SK-N-DZ (cell line): Measurements from ENCODE around the gene RFTN1.

Experiments
- DNase-seq: peaks from one replicate; pipeline ENCODE4 v3.0.0-alpha.2; 2015; ENCODE audit warnings: low spot score

Gene RFTN1

GRCh38 chr3:16361087-16361486 lies 152.4 kb downstream of the RFTN1 start:
- DNase-seq, result no peak

- no peak for DNase-seq
These were observed 154.2 kb downstream of the RFTN1 start for GRCh38 chr3:16359331-16359730.

- no peak for DNase-seq
These were observed 155.2 kb downstream of the RFTN1 start for GRCh38 chr3:16358336-16358735.

DNA sequence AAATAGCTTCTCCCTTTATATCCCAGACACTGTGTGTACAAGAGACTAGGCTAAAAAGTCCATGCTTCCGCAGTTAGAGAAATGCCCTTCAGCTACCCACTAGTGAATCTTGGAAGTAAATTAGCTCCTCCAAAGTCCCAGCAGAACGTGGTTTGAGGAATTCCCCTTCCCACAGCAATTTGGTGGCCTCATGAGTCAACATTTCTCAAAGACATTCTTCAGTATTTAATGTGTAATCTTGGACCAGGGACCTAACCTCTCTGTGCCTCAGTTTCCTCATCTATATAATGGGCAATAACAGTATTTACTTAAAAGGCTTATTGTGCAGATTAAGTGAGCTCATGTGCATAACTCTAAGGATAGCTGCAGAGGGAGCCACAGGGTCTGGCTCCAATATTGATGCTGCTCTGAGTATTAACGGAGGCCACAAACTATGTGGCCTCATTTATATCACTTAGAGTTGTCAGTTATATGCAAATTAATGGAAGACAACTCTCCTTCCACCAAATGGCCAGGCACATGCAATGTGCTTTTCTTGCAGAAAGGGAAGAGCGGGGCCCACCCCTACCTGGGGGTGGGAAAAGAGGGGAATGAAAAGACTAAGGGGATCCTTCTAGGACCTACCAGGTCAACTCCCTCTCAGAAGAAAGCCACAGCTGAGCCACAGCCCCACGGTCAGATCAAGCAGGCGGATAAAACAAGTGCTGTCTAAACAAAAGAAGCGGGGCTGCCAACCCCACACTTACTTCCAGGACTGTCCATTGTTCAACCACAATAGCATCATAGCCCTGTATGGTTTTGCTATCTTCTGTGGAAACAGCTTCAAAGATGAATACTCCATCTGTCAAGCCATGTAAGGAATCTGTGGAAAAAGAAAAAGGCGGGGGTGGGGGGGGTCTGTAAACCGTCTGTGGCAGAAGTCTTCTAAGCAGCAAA lies 156.0 kb downstream of the RFTN1 start:
- no peak for DNase-seq

DNA sequence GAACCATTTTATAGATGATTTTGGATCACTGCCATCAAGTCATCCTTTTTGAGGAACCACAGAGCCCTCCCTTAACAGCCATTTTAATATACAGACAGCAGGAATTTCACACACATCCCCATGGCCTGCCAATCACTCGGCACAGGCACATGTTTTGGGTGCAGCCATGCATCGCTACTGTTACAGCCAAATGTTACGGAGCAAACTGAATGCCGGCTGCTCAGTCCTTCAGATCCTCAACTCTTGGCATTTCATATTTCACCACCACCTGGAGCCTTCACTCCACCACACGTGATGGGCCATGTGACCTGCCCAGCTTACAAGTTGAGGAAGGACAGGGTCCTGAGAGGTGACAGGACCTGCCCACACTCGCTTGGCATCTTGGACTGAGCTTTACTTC lies 157.7 kb downstream of the RFTN1 start:
- no peak for DNase-seq

GRCh38 chr3:16354291-16354690 lies 159.2 kb downstream of the RFTN1 start:
- no peak for DNase-seq

DNA sequence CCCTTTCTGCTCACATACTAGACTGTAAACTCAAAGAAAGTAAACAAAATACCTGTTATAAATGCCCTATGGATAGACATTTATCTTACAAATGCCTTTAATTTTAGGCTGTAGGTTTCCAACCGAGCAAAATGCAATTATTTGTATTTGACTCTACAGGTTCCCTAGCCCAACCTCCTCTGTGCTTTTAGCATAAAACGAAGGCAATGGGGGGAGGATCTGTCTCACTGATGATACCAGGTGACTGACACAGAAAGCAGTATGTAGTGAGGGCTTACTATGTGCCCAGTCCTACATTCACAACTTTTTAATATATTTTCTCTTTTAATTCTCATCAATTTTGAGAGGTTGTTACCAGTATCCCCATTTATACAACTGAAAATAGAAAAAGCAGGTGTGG lies 161.1 kb downstream of the RFTN1 start:
- no peak for DNase-seq

GRCh38 chr3:16350597-16351318 lies 162.7 kb downstream of the RFTN1 start:
- no peak for DNase-seq

- no peak for DNase-seq
These were observed 163.4 kb downstream of the RFTN1 start for GRCh38 chr3:16349986-16350596.

DNA sequence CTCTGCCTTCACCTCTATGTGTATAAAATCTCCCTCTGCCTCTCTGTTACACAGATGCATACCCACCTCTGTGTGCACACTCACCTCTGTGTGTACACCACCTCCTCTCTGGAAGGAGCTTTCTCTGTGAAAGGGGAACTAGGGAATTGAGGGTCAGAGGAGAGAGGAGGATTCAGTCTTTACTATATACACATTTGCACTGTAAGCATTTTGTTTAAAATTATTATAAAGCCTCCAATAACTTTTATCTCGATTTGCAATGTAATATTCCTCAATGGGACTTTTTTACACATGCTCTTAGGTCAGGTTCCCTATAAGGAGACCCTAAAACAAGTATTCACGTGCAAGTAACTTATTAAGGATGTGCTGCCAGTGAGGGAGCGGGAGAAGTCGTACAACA lies 166.0 kb downstream of the RFTN1 start:
- no peak for DNase-seq

DNA sequence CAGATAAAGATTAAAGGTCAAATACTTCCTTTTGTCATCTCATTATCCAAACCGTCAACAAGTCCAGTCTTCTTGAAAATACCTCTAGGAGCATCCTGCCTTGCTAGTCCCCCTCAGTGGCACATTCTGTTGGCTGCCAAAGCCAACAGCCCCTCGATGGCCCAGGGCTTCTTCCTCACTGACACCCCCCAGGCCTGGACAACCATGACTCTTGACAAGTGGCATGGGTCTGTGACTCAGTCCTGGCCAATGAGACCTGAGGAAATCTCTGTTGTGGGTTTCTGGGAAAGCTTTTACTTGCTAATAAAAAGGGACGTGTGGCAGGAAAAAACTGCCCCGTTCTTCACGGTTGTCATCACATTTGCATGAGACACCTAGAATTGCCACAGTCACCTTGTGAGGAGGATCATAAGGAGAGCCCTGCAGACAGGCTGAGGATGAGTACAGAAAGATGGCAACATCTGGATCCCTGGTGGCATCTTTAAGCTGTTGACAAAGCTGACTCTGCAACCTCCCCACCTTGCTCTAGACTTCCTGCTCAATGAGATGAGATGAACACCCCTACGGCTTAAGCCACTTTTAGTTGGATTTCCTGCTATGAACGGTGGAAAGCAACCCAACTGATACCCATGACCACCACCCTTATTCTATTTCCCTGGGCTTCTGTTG lies 167.0 kb downstream of the RFTN1 start:
- no peak for DNase-seq

DNA sequence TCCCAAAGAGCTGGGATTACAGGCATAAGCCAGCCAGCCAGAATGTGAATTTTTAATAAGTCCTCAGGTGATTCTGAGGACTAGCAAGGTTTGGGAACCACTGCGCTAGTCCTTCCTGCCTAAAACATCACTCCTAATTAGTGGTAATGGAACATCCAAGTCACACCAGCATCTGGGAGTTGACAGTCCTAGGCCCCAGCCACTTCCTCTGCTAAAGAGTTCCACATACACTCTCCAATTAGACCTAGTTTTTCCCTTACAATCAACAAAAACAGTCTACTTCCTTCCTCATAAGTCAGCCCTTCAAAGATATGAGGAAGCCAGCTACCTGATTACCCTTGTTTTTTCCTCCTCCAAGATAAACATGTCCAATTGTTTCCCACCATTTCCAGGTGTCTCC lies 170.4 kb downstream of the RFTN1 start:
- DNase-seq, result no peak

- no peak for DNase-seq
These were observed 174.5 kb downstream of the RFTN1 start for GRCh38 chr3:16338999-16339398.

- DNase-seq, result no peak
These were observed 175.5 kb downstream of the RFTN1 start for GRCh38 chr3:16337856-16338540.

DNA sequence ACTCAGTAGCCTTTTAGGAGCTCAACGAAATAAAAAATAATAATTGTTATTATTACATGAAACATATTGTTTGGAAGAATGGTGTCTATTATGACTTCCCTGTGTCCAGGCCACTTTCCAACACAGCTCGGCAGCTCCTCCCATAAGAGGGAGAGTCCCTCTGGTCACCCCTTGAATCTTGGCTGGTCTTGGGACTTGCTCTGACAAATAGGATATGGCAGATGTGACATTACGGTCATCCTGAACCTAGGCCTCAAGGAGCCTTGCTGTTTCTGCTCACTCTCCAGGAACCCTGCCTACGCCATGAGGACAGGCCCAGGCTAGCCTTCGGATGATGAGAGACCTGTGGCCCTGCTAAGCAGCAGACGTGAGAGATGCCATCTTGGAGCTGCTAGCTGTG lies 176.7 kb downstream of the RFTN1 start:
- DNase-seq, result no peak

DNA sequence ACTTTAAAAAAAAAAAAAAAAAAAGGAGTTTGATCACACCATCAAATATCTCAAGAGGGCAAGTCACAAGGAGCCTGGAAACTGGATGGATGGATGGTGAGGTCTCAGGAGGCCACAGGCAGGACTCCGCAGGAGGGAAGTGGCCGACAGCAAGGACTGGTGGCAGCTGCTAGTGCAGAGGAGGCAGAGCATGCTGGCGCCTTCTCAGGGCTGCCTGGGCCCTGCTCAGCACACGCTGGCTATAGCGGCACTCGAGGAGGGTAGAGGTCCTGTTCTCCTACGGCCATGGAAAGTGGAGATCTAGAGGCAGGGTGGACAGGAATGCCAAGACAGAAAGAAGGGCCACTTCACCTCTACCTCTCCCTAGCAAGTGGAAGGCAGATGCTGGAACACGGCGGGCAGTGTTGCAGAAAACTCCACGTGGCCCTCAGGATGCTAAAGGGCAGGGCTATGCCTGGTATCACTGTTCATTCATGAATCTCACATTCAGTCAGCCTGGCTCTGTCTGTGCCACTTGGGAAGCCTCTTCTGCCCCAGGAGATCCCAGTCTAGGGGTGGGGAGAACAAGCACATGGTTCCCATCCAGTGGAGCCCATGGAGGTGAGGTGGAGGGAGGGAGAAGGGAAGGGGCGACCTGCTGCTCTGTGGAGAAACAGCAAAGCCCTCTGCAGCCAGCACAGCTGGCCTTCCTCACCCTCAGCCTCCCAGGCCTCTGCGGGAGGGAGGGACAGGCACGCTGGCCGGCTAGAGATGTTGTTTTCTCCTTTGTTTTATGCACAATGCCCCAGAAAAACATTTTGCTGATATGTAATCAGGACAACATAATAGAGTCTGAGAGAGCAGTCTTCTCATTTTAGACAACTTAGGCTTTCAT lies 177.5 kb downstream of the RFTN1 start:
- DNase-seq, result no peak

DNA sequence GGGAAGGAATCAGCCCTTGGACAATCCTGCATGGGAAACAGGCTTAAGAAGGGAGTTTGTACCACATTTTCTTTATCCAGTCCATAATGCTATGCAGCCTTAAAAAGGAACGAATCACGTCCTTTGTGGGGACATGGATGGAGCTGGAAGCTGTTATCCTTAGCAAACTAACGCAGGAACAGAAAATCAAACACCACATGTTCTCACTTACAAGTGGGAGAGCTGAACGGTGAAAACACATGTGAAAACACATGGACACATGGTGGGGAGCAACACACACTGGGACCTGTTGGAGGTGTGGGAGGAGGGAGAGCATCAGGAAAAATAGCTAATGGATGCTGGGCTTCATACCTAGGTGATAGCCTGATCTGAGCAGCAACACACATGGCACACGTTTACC lies 178.2 kb downstream of the RFTN1 start:
- no peak for DNase-seq

DNA sequence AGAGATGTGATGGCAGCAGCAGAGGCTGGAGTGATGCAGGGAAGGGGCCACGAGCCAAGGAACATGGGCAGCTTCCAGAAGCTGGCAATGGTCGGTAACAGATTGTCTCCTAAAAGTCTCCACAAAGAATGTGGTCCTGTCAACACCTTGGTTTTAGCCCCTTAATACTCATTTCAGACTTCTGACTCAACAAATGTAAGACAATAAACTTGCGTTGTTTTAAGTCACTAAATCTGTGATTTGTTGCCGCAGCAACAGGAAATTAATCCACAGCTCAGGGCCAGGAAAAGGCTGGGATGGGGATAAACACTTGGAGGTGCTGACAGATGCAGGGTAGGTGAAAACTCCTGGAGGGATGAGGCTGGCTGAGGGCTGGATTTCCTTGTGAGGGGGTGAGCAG lies 178.6 kb downstream of the RFTN1 start:
- DNase-seq, result no peak

GRCh38 chr3:16332904-16333426 lies 180.5 kb downstream of the RFTN1 start:
- no peak for DNase-seq

DNA sequence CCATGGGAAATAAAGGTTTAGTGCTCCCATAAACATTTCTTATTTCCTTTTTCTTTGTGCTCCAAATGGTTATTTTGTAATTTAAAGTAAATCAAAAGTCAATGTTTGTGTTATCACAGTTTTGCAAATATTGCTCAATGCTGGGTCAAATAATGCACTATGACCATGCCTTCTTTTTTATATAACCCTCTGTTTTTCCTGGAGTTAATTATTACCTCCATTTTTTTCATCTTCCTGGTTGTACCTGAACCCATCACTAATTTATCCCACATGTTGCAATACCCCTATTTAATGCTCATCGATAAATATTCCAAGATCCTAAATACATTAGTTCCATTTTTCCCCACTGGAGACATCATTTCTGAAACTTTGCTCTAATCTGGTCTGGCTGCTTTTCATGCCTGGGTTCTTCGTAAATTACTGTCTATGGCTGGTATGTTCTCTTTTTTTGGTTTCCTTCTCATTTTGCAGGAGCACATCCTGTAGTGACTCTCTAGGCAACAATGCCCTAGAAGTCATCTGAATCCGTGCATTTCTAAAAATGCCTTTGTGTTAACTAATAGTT lies 182.1 kb downstream of the RFTN1 start:
- DNase-seq, result no peak
